ENCODE measurements around the gene EGF.

EGF gene

GRCh38 chr4:109999585-109999912 is 86.9 kb downstream of the EGF start:
- Mint-ChIP-seq H3K27ac (no peak overlapping the region), H3K36me3 (ENCODE audit: insufficient read depth) (no peaks in the 10 kb centered on the region), H3K4me3 (no peak overlapping the region), H3K9me3 (no peaks in the 10 kb centered on the region), H3K4me1 (ENCODE audit: low read depth in 2 of 2) (no peaks in the 10 kb centered on the region), H3K27me3 (peaks cover 10 to 12% of the 10 kb centered on the region in 2 donors)
- ATAC-seq (replicated peaks) (no peak), DNase-seq (no peak)

DNA sequence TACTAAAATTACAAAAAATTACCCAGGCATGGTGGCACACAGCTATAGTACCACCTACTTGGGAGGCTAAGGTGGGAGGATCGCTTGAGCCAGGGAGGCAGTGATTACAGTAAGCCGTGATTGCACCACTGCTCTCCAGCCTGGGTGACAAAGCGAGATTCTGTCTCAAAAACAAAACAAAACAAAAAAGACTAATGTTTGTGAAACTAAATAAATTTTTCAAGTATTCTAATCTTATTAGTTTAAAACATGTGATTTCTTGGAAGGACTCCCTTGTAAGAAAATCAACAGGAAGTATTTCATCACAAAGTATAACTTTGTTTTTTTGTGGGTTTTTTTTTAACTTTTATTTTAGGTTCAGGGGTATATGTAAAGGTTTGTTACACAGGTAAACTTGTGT is 89.6 kb downstream of the EGF start:
- no peak overlapping the region for H3K4me3 Mint-ChIP-seq
- H3K27ac Mint-ChIP-seq, result peak overlapping the region in 1 of 2 donors; percentile 7
- H3K9me3 Mint-ChIP-seq, result no peaks in the 10 kb centered on the region
- DNase-seq (no peak), ATAC-seq (replicated peaks) (no peak)
- H3K36me3 Mint-ChIP-seq (ENCODE audit: insufficient read depth), result no peaks in the 10 kb centered on the region
- peaks cover 0 to 6% of the 10 kb centered on the region in 2 donors for H3K27me3 Mint-ChIP-seq
- H3K4me1 Mint-ChIP-seq (ENCODE audit: low read depth in 2 of 2), result no peaks in the 10 kb centered on the region

GRCh38 chr4:110003401-110004187 is 90.9 kb downstream of the EGF start:
- Mint-ChIP-seq H3K27me3 (peaks cover 0 to 6% of the 10 kb centered on the region in 2 donors), H3K4me1 (ENCODE audit: low read depth in 2 of 2) (no peaks in the 10 kb centered on the region), H3K9me3 (no peaks in the 10 kb centered on the region), H3K27ac (no peak overlapping the region), H3K4me3 (no peak overlapping the region), H3K36me3 (ENCODE audit: insufficient read depth) (no peaks in the 10 kb centered on the region)
- DNase-seq (no peak), ATAC-seq (replicated peaks) (no peak)

DNA sequence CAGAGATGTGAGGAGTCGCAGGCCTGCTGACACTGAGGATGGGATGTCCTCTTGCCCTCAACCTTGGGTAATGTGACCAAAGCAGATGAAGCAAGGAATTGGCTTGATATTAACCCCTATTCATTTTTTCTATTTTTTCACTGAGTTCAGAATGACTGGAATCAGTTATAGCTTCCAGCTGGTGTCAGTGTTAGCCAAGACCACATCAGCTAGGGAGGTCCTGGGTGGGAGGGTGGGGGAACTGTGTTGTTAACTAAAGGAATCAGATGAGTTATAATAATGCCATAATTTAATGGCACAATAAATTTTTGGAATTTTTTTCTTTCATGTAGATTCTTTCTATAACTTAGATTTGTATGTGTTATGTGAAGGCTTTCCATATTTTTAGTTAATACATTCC is 91.9 kb downstream of the EGF start:
- DNase-seq (no peak), ATAC-seq (replicated peaks) (no peak)
- no peaks in the 10 kb centered on the region for H3K9me3 Mint-ChIP-seq
- H3K36me3 Mint-ChIP-seq (ENCODE audit: insufficient read depth), result no peaks in the 10 kb centered on the region
- H3K27me3 Mint-ChIP-seq, result peaks cover under 1 to 3% of the 10 kb centered on the region in 2 donors
- no peak overlapping the region for H3K4me3 Mint-ChIP-seq
- H3K27ac Mint-ChIP-seq, result no peak overlapping the region
- no peaks in the 10 kb centered on the region for H3K4me1 Mint-ChIP-seq (ENCODE audit: low read depth in 2 of 2)

- H3K27ac Mint-ChIP-seq, result no peak overlapping the region
- H3K9me3 Mint-ChIP-seq, result no peaks in the 10 kb centered on the region
- no peaks in the 10 kb centered on the region for H3K4me1 Mint-ChIP-seq (ENCODE audit: low read depth in 2 of 2)
- ATAC-seq (replicated peaks) (peak; percentile 78), DNase-seq (peak; percentile 3 to 25 (median 14))
- no peaks in the 10 kb centered on the region for H3K36me3 Mint-ChIP-seq (ENCODE audit: insufficient read depth)
- peaks cover 0 to 5% of the 10 kb centered on the region in 2 donors for H3K27me3 Mint-ChIP-seq
- no peak overlapping the region for H3K4me3 Mint-ChIP-seq
These were observed 92.9 kb downstream of the EGF start for GRCh38 chr4:110005461-110006056.

GRCh38 chr4:110007217-110007616 is 94.5 kb downstream of the EGF start:
- Mint-ChIP-seq H3K27me3 (peaks cover 0 to 5% of the 10 kb centered on the region in 2 donors), H3K27ac (no peak overlapping the region), H3K9me3 (no peaks in the 10 kb centered on the region), H3K36me3 (ENCODE audit: insufficient read depth) (no peaks in the 10 kb centered on the region), H3K4me3 (no peak overlapping the region), H3K4me1 (ENCODE audit: low read depth in 2 of 2) (no peaks in the 10 kb centered on the region)
- ATAC-seq (replicated peaks), result no peak
- DNase-seq, result no peak

GRCh38 chr4:110008540-110008939 is 95.9 kb downstream of the EGF start:
- Mint-ChIP-seq H3K36me3 (ENCODE audit: insufficient read depth) (no peaks in the 10 kb centered on the region), H3K4me1 (ENCODE audit: low read depth in 2 of 2) (no peaks in the 10 kb centered on the region), H3K4me3 (no peak overlapping the region), H3K9me3 (no peaks in the 10 kb centered on the region), H3K27ac (no peak overlapping the region), H3K27me3 (peaks cover 6 to 9% of the 10 kb centered on the region in 2 donors)
- ATAC-seq (replicated peaks), result no peak
- no peak for DNase-seq

DNA sequence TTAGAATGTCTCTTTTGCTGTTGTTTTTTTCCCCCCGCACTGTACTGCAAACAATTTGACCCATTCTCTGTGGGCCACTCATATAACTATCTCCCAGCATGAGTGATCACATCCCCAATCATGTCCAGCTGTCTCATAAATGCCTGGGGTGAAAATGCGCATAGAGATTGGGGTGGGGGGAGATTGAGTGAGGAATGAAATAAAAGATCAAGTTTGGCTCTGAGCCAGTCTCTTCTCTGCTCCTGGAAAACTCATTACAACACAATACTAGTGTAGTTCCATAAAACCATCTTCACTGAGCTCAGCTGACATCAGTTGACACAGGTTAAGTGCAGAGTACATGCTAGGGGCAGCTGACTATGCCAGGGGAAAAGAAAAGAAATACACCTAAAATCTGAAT is 96.9 kb downstream of the EGF start:
- no peaks in the 10 kb centered on the region for H3K9me3 Mint-ChIP-seq
- H3K36me3 Mint-ChIP-seq (ENCODE audit: insufficient read depth), result no peaks in the 10 kb centered on the region
- no peak overlapping the region for H3K27ac Mint-ChIP-seq
- DNase-seq (no peak), ATAC-seq (replicated peaks) (no peak)
- no peak overlapping the region for H3K4me3 Mint-ChIP-seq
- H3K27me3 Mint-ChIP-seq, result peaks cover 11 to 16% of the 10 kb centered on the region in 2 donors
- H3K4me1 Mint-ChIP-seq (ENCODE audit: low read depth in 2 of 2), result no peaks in the 10 kb centered on the region

DNA sequence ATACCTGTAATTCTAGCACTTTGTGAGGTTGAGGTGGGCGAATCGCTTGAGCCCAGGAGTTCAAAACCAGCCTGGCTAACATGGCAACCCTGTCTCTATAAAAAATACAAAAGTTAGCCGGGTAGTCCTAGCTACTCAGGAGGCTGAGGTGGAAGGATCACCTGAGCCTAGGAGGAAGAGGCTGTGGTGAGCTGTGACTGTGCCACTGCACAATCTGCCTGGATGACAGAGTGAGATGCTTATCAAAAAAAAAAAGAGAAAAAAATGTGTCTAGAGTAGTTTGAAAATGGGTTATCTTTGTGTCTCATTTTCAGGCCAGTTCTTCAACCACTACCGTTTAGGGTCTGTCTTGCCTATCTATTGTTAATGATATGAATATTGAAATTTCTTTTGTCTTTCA is 98.1 kb downstream of the EGF start:
- no peaks in the 10 kb centered on the region for H3K9me3 Mint-ChIP-seq
- H3K27me3 Mint-ChIP-seq, result peaks cover 11 to 16% of the 10 kb centered on the region in 2 donors
- no peaks in the 10 kb centered on the region for H3K4me1 Mint-ChIP-seq (ENCODE audit: low read depth in 2 of 2)
- ATAC-seq (replicated peaks), result no peak
- H3K27ac Mint-ChIP-seq, result no peak overlapping the region
- no peaks in the 10 kb centered on the region for H3K36me3 Mint-ChIP-seq (ENCODE audit: insufficient read depth)
- DNase-seq, result no peak
- no peak overlapping the region for H3K4me3 Mint-ChIP-seq

DNA sequence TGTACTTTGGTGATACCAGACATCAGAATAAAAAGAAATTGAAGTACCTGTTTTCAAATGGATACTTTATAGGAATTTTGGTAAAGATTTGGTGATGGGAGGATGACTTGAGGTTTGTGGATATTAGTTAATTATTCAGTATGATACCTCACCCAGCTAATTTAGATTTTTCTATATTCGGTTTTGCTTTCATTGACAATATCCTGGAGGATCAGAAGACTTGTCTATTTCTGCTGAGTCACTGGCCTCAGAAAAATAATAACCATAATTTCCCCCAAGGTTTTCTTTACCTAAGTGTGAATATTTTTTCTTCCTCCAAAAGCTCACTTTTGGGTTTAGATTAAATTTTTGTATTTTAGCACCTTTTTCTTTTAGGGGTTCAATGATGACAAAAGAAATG is 100.2 kb downstream of the EGF start:
- peaks cover 11 to 16% of the 10 kb centered on the region in 2 donors for H3K27me3 Mint-ChIP-seq
- no peaks in the 10 kb centered on the region for H3K4me1 Mint-ChIP-seq (ENCODE audit: low read depth in 2 of 2)
- H3K9me3 Mint-ChIP-seq, result no peaks in the 10 kb centered on the region
- H3K4me3 Mint-ChIP-seq, result no peak overlapping the region
- H3K27ac Mint-ChIP-seq, result no peak overlapping the region
- no peak for ATAC-seq (replicated peaks)
- H3K36me3 Mint-ChIP-seq (ENCODE audit: insufficient read depth), result no peaks in the 10 kb centered on the region
- no peak for DNase-seq

DNA sequence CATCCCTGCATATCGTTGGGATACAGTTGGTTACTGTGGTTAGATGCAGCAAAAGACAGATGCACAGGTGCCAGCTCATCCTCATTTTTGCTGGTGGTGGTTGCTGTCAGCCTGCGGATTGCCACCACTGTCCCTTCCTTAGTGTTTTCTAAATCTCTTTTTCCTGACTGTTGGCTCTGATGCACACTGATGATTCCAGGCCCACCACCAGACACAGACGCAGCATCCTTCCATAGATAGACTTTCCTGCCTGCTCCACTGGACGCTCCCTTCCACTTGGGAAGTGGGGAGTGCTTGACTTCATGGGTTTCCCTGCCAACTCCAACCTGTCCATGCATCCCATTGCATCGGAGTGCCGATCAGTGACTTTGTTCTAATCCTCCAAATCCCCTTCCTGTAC is 101.5 kb downstream of the EGF start:
- DNase-seq (no peak), ATAC-seq (replicated peaks) (no peak)
- no peaks in the 10 kb centered on the region for H3K9me3 Mint-ChIP-seq
- H3K4me1 Mint-ChIP-seq (ENCODE audit: low read depth in 2 of 2), result no peaks in the 10 kb centered on the region
- H3K27me3 Mint-ChIP-seq, result peaks cover 11 to 16% of the 10 kb centered on the region in 2 donors
- H3K27ac Mint-ChIP-seq, result no peak overlapping the region
- no peaks in the 10 kb centered on the region for H3K36me3 Mint-ChIP-seq (ENCODE audit: insufficient read depth)
- H3K4me3 Mint-ChIP-seq, result no peak overlapping the region

DNA sequence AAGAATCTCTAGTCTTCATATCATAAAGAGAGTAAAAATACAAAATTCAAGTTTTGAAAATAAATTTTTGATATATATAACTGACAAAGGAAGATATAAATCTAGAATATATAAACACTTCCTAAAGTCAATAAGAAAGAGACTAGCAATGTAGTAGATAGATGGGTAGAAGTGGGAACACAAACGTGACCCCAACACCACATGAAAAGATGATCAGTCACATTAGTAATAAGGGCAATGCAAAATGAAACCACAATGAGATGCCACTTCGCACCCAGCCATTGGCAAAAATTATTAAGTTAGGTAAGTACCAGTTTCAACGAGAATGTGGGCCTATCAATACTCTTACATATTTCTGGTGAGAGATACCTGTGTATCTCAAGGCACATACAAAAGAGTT is 106.5 kb downstream of the EGF start:
- DNase-seq (no peak), ATAC-seq (replicated peaks) (peak; percentile 29)
- H3K4me1 Mint-ChIP-seq (ENCODE audit: low read depth in 2 of 2), result peaks cover 2 to 3% of the 10 kb centered on the region in 2 donors
- H3K27ac Mint-ChIP-seq, result no peak overlapping the region
- peaks cover 0 to 4% of the 10 kb centered on the region in 2 donors for H3K27me3 Mint-ChIP-seq
- no peak overlapping the region for H3K4me3 Mint-ChIP-seq
- no peaks in the 10 kb centered on the region for H3K9me3 Mint-ChIP-seq
- H3K36me3 Mint-ChIP-seq (ENCODE audit: insufficient read depth), result no peaks in the 10 kb centered on the region

- DNase-seq (no peak), ATAC-seq (replicated peaks) (no peak)
- no peak overlapping the region for H3K4me3 Mint-ChIP-seq
- H3K36me3 Mint-ChIP-seq (ENCODE audit: insufficient read depth), result no peaks in the 10 kb centered on the region
- H3K4me1 Mint-ChIP-seq (ENCODE audit: low read depth in 2 of 2), result peaks cover 2 to 3% of the 10 kb centered on the region in 2 donors
- peak overlapping the region in 1 of 2 donors; percentile 28 for H3K27ac Mint-ChIP-seq
- H3K9me3 Mint-ChIP-seq, result no peaks in the 10 kb centered on the region
- peaks cover 0 to 9% of the 10 kb centered on the region in 2 donors for H3K27me3 Mint-ChIP-seq
These were observed 107.5 kb downstream of the EGF start for GRCh38 chr4:110020139-110020538.

Measured in effector memory CD8-positive, alpha-beta T cell (primary cell).